Endodermal cell (in vitro differentiated cells): ENCODE measurements around the gene VILL. TPM values are rescaled to one million over a fixed set of nuclear protein-coding genes. Genes with fewer than 3 reads are reported as not detected.

ENCODE experiments used
- DNase-seq: peaks from one replicate; pipeline ENCODE4 v3.0.0-alpha.2; 2017
- H3K27ac ChIP-seq: 2 replicates; pipeline ENCODE4 v1.5.1; 2013; ENCODE audit warnings: mild to moderate bottlenecking, low read depth, low read length, moderate library complexity
- H3K27me3 ChIP-seq: 2 replicates; pipeline ENCODE4 v1.6.1; 2013; ENCODE audit warnings: mild to moderate bottlenecking, low read length, moderate library complexity; ENCODE audit not compliant: insufficient read depth, control insufficient read depth, poor library complexity, severe bottlenecking
- H3K36me3 ChIP-seq: 2 replicates; pipeline ENCODE4 v1.7.0; 2013; ENCODE audit warnings: mild to moderate bottlenecking, low read length, moderate library complexity; ENCODE audit not compliant: control insufficient read depth, insufficient read depth
- H3K4me1 ChIP-seq: one replicate; pipeline ENCODE4 v1.7.0; 2013; ENCODE audit warnings: low read length; ENCODE audit not compliant: control insufficient read depth, insufficient read depth
- H3K4me3 ChIP-seq: 2 replicates; pipeline ENCODE4 v1.5.1; 2013; ENCODE audit warnings: mild to moderate bottlenecking, low read length, moderate library complexity
- H3K9ac ChIP-seq: 2 replicates; pipeline ENCODE4 v1.6.1; 2013; ENCODE audit warnings: mild to moderate bottlenecking, low read length, moderate library complexity; ENCODE audit not compliant: poor library complexity, severe bottlenecking; ENCODE audit errors: extremely low read depth
- H3K9me3 ChIP-seq: 2 replicates; pipeline ENCODE4 v1.6.1; 2013; ENCODE audit warnings: mild to moderate bottlenecking, low read length, moderate library complexity; ENCODE audit not compliant: control insufficient read depth
- H3K27ac Mint-ChIP-seq: 2 replicates; pipeline ENCODE4 v1.8.0; 2020; ENCODE audit warnings: mixed read lengths
- H3K27me3 Mint-ChIP-seq: 2 replicates; pipeline ENCODE4 v1.8.0; 2021; ENCODE audit warnings: mild to moderate bottlenecking, mixed read lengths; ENCODE audit not compliant: insufficient read depth
- H3K36me3 Mint-ChIP-seq: 2 replicates; pipeline ENCODE4 v1.8.0; 2020; ENCODE audit warnings: low read depth, mixed read lengths
- H3K4me1 Mint-ChIP-seq: 2 replicates; pipeline ENCODE4 v1.8.0; 2020; ENCODE audit warnings: mixed read lengths
- H3K4me3 Mint-ChIP-seq: 2 replicates; pipeline ENCODE4 v1.8.0; 2020; ENCODE audit warnings: mild to moderate bottlenecking, moderate library complexity, mixed read lengths
- H3K9me3 Mint-ChIP-seq: 2 replicates; pipeline ENCODE4 v1.8.0; 2020; ENCODE audit warnings: mild to moderate bottlenecking, mixed read lengths
- CTCF ChIP-seq: fragments of 200-600 bp; sonication (generic); conservative IDR thresholded peaks from 2 replicates; pipeline ENCODE4 v1.5.0; 2021; ENCODE audit warnings: antibody characterized with exemption, mild to moderate bottlenecking
- WGBS, 2 experiments: methylation state at CpG; one replicate each; pipeline versions ENCODE4 v1.1.5 to v1.1.7; 2013; ENCODE audit warnings: missing lambda C conversion rate in 2 of 2, mixed read lengths in 1 of 2; ENCODE audit not compliant: insufficient coverage in 1 of 2, insufficient read length in 1 of 2; 5-methylcytosine and 5-hydroxymethylcytosine counted together
- total RNA-seq, 2 donors: library from RNA; stranded (reverse); fragmentation: NEBNext Ultra II Directional in 1 of 2; extraction: Animal tissue kit (Norgen Biotek cat#: 25700) in 1 of 2; gene quantifications; 2 replicates in 1 of 2; 3 replicates in 1 of 2; pipeline ENCODE4 v1.2.1, GENCODE V29; 2021

The VILL gene
- total RNA-seq, 2 donors from 2014 or later, result 16.0 to 21.3 TPM

DNA sequence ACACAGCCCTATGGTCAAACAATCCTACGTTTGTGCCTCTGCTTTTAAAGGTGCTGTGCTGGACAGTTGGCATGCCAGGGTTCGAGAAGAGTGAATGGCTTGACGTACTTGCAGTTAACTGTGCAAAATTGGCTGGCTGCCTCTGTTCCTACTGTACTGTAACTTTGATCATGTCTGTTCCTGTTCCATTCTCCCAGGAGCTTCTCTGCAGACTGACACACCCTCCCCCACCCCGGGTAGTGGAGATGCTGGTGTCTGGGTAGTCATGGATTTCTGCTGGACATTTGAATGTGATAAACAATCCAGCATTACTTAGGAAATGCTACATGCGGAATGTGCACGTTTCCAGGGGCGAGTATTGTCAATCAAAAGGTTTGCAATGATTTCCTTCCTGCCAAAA, 6.5 kb upstream of the VILL start:
- peak; percentile 16 for DNase-seq
- H3K4me1 ChIP-seq, result peaks cover 13% of the 10 kb centered on the region
- Mint-ChIP-seq H3K4me3 (no peak overlapping the region), H3K4me1 (peaks cover 30% of the 10 kb centered on the region), H3K36me3 (peaks cover 1% of the 10 kb centered on the region), H3K9me3 (no peaks in the 10 kb centered on the region), H3K27me3 (no peaks in the 10 kb centered on the region), H3K27ac (no peak overlapping the region)
- no peak overlapping the region for H3K4me3 ChIP-seq
- 93 to 100% methylated on average over 5 to 7 of the region's 7 CpGs for WGBS, 2 experiments
- TF ChIP-seq CTCF, result no peak
- no peak overlapping the region for H3K27ac ChIP-seq
- H3K27me3 ChIP-seq, result no peaks in the 10 kb centered on the region
- H3K36me3 ChIP-seq, result peaks cover 5% of the 10 kb centered on the region
- H3K9ac ChIP-seq, result no peak overlapping the region
- H3K9me3 ChIP-seq, result no peaks in the 10 kb centered on the region

DNA sequence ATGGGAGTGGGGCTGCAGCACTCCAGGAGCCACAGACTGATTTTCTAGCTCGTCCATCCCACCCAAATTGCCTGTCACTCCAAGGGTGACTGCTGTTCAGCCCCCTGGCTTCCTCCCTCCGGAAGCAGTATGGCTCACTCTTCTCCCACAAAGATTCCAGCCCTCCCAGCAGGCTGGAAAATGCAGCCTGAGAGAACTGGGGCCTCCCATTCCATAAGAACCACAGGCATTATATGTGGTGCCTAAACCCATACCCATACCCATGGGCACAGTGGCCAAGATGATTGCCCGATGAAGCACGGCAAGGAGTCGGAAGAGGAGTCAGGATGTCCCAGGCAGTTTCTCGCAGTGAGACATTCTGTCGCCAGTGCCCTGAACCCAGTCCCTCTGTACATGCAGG, 6.0 kb upstream of the VILL start:
- H3K27ac ChIP-seq, result no peak overlapping the region
- peaks cover 36% of the 10 kb centered on the region for H3K4me1 Mint-ChIP-seq
- peaks cover 13% of the 10 kb centered on the region for H3K4me1 ChIP-seq
- 83 to 95% methylated on average over 6 to 7 of the region's 7 CpGs for WGBS, 2 experiments
- peak; percentile 28 for DNase-seq
- H3K9me3 ChIP-seq, result no peaks in the 10 kb centered on the region
- no peak overlapping the region for H3K27ac Mint-ChIP-seq
- H3K4me3 Mint-ChIP-seq, result no peak overlapping the region
- no peaks in the 10 kb centered on the region for H3K9me3 Mint-ChIP-seq
- no peaks in the 10 kb centered on the region for H3K27me3 ChIP-seq
- peaks cover 5% of the 10 kb centered on the region for H3K36me3 ChIP-seq
- H3K36me3 Mint-ChIP-seq, result peaks cover 1% of the 10 kb centered on the region
- TF ChIP-seq CTCF, result no peak
- H3K9ac ChIP-seq, result no peak overlapping the region
- no peaks in the 10 kb centered on the region for H3K27me3 Mint-ChIP-seq
- H3K4me3 ChIP-seq, result no peak overlapping the region

GRCh38 chr3:37985637-37986320, 4.8 kb upstream of the VILL start:
- Histone ChIP-seq H3K27ac (no peak overlapping the region), H3K4me3 (no peak overlapping the region), H3K9me3 (no peaks in the 10 kb centered on the region), H3K27me3 (no peaks in the 10 kb centered on the region), H3K36me3 (peaks cover 5% of the 10 kb centered on the region), H3K4me1 (peaks cover 13% of the 10 kb centered on the region), H3K9ac (no peak overlapping the region)
- peaks cover 45% of the 10 kb centered on the region for H3K4me1 Mint-ChIP-seq
- peak; percentile 65 for DNase-seq
- WGBS, 2 experiments, result 94 to 95% methylated on average over 6 to 8 of the region's 8 CpGs
- no peaks in the 10 kb centered on the region for H3K9me3 Mint-ChIP-seq
- H3K27me3 Mint-ChIP-seq, result no peaks in the 10 kb centered on the region
- H3K4me3 Mint-ChIP-seq, result peak overlapping the region; percentile 11
- H3K27ac Mint-ChIP-seq, result peak overlapping the region; percentile 80
- H3K36me3 Mint-ChIP-seq, result peaks cover 1% of the 10 kb centered on the region
- peak; percentile 55 for TF ChIP-seq CTCF
